PC-3 (cell line): Measurements from ENCODE around the gene FILIP1L.

Experiments used
- EZH2 ChIP-seq: fragments of 300-600 bp; sonication (generic); IDR thresholded peaks from one replicate; pipeline ENCODE4 v1.6.1; 2017; ENCODE audit warnings: antibody characterized with exemption, mild to moderate bottlenecking, low read length; ENCODE audit not compliant: unreplicated experiment
- EZH2phosphoT487 ChIP-seq: fragments of 300-600 bp; sonication (generic); IDR thresholded peaks from 2 replicates; pipeline ENCODE4 v1.6.1; 2018; ENCODE audit warnings: mild to moderate bottlenecking, antibody characterized with exemption, low read length, borderline replicate concordance
- TF ChIP-seq, protein P1 (sequence below): fragments of 300-600 bp; sonication (generic); conservative IDR thresholded peaks from 2 replicates; pipeline ENCODE4 v1.5.1; 2017; ENCODE audit warnings: antibody characterized with exemption, low read depth, mild to moderate bottlenecking, low read length

DNA sequence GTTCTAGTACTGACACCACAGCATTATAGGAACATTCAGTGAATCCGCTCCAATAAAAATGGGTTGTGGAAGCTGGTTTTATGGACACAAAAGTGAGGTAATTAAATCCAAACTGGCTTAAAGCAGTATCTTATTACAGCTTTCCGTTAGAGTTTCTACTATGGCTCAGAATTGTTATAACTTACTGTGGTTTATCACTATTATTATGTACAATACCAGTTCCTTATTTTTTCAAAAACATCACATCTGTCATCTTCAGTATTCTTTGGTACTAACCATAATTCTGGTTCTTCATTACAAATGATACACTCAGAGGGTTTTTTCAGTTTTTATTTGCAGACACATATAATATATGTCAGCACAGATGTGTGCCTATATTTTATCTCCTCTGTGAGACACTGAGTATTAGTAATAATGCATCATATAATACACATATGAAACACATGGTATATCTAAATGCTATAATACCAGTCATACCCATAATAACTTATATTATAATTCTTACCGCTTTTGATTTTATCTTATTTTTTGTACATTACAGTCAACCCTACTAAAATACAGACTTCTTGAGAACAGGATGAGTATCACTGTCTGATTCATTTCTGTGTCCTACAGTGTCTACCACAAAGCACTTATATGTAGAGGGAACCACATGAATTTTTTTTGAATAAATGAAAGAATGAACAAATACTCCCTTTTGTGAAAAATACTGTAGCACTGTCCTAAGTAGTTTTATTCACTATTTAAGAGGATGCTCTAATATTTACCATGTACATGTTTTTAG lies 257.7 kb downstream of the FILIP1L start:
- TF ChIP-seq EZH2, result no peak
- TF ChIP-seq, protein P1, sequence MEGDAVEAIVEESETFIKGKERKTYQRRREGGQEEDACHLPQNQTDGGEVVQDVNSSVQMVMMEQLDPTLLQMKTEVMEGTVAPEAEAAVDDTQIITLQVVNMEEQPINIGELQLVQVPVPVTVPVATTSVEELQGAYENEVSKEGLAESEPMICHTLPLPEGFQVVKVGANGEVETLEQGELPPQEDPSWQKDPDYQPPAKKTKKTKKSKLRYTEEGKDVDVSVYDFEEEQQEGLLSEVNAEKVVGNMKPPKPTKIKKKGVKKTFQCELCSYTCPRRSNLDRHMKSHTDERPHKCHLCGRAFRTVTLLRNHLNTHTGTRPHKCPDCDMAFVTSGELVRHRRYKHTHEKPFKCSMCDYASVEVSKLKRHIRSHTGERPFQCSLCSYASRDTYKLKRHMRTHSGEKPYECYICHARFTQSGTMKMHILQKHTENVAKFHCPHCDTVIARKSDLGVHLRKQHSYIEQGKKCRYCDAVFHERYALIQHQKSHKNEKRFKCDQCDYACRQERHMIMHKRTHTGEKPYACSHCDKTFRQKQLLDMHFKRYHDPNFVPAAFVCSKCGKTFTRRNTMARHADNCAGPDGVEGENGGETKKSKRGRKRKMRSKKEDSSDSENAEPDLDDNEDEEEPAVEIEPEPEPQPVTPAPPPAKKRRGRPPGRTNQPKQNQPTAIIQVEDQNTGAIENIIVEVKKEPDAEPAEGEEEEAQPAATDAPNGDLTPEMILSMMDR, result no peak
- TF ChIP-seq EZH2phosphoT487, result no peak
